Panc1 (cell line): ENCODE data around the gene ADGRG3. TPM values are rescaled to one million over a fixed set of nuclear protein-coding genes. Genes with fewer than 3 reads are reported as not detected.

Experiments
- ATAC-seq: fragments of 200-7000 bp; cut with Tn5 transposase; 2 replicates; pipeline ENCODE4 v1.9.1; 2020; ENCODE audit warnings: mild to moderate bottlenecking, moderate library complexity
- BruUV-seq: library from RNA; stranded (reverse); fragments of 400-500 nt; replicated peaks from 2 replicates; lab custom pipeline; 2021; lab: Mats Ljungman, UMichigan
- CTCF ChIA-PET: fragments of 300-600 bp; sonication (Branson Sonifier 250); formaldehyde crosslinking; loops from one replicate; lab custom pipeline; 2022; ENCODE audit warnings: antibody characterized with exemption; lab: Charles Lee
- POLR2A ChIA-PET: fragments of 300-600 bp; sonication (Branson Sonifier 250); formaldehyde crosslinking; loops from one replicate; lab custom pipeline; 2022; ENCODE audit warnings: antibody characterized with exemption; lab: Charles Lee
- DNase-seq: peaks from one replicate; pipeline ENCODE4 v3.0.0-alpha.2; 2010; ENCODE audit warnings: low read depth, low spot score
- H3K27ac ChIP-seq: 2 replicates; pipeline ENCODE4 v1.5.1; 2011; ENCODE audit warnings: mild to moderate bottlenecking, low read length, inconsistent platforms
- H3K27me3 ChIP-seq: fragments of 200-500 bp; sonication (Bioruptor generic); 2 replicates; pipeline ENCODE4 v1.6.0; 2014; ENCODE audit warnings: low read length, inconsistent platforms; ENCODE audit not compliant: control insufficient read depth, insufficient read depth
- H3K36me3 ChIP-seq: fragments of 200-500 bp; sonication (Bioruptor generic); 2 replicates; pipeline ENCODE4 v1.5.1; 2014; ENCODE audit warnings: inconsistent platforms, mild to moderate bottlenecking, low read length, moderate library complexity; ENCODE audit not compliant: control insufficient read depth, insufficient read depth
- H3K4me1 ChIP-seq: 2 replicates; pipeline ENCODE4 v1.5.1; 2011; ENCODE audit warnings: inconsistent platforms, mild to moderate bottlenecking, low read length, moderate library complexity; ENCODE audit not compliant: control insufficient read depth, insufficient read depth
- H3K4me3 ChIP-seq, 2 experiments: 2 replicates each; pipeline ENCODE4 v1.5.1; 2011 to 2012; ENCODE audit warnings: low read depth in 2 of 2, low read length in 2 of 2, mild to moderate bottlenecking in 2 of 2, inconsistent platforms in 1 of 2, moderate library complexity in 1 of 2
- H3K9me3 ChIP-seq: fragments of 200-500 bp; sonication (Bioruptor generic); 2 replicates; pipeline ENCODE4 v1.5.1; 2014; ENCODE audit warnings: low read depth, mild to moderate bottlenecking, inconsistent platforms, low read length, moderate library complexity; ENCODE audit not compliant: control insufficient read depth, insufficient read depth
- POLR2AphosphoS5 ChIP-seq: IDR thresholded peaks from 2 replicates; pipeline ENCODE4 v1.6.1; 2012; ENCODE audit warnings: mild to moderate bottlenecking, low read depth, low read length, moderate library complexity
- SIN3A ChIP-seq: IDR thresholded peaks from 2 replicates; pipeline ENCODE4 v1.6.1; 2012; ENCODE audit warnings: low read depth, mild to moderate bottlenecking, low read length, moderate library complexity, borderline replicate concordance; ENCODE audit not compliant: insufficient read depth
- TCF7L2 ChIP-seq: IDR thresholded peaks from 2 replicates; pipeline ENCODE4 v1.6.1; 2011; ENCODE audit warnings: mild to moderate bottlenecking, low read depth, low read length, inconsistent platforms
- in situ Hi-C: cut with HindIII; loops from 2 replicates; pipeline ENCODE4 v1.10.0; 2016; ENCODE audit warnings: low sequenced_read_pairs, low pct_unique_long_range_greater_than_20kb
- intact Hi-C: fragments of 100-400 bp; cut with micrococcal nuclease; formaldehyde crosslinking; loops from one replicate; pipeline ENCODE4 v1.10.0; 2022; ENCODE audit not compliant: unreplicated experiment
- total RNA-seq: library from RNA; stranded (reverse); gene quantifications from one replicate; pipeline ENCODE4 v1.2.1, GENCODE V29; 2021; ENCODE audit not compliant: unreplicated experiment
- TF ChIP-seq, protein P1 (sequence below), 2 experiments: IDR thresholded peaks; 2 replicates each; pipeline ENCODE4 v1.6.1; 2011 to 2012; ENCODE audit warnings: low read depth in 2 of 2, control low read depth in 1 of 2, low read length in 1 of 2, mild to moderate bottlenecking in 1 of 2, moderate library complexity in 1 of 2; ENCODE audit not compliant: insufficient read depth in 1 of 2
- TF ChIP-seq, protein P2 (sequence below): fragments of 450-650 bp; IDR thresholded peaks from 2 replicates; pipeline ENCODE4 v1.5.1; 2017; ENCODE audit warnings: mild to moderate bottlenecking

Gene ADGRG3
- total RNA-seq, 1 experiment from 2014 or later = not detected

DNA sequence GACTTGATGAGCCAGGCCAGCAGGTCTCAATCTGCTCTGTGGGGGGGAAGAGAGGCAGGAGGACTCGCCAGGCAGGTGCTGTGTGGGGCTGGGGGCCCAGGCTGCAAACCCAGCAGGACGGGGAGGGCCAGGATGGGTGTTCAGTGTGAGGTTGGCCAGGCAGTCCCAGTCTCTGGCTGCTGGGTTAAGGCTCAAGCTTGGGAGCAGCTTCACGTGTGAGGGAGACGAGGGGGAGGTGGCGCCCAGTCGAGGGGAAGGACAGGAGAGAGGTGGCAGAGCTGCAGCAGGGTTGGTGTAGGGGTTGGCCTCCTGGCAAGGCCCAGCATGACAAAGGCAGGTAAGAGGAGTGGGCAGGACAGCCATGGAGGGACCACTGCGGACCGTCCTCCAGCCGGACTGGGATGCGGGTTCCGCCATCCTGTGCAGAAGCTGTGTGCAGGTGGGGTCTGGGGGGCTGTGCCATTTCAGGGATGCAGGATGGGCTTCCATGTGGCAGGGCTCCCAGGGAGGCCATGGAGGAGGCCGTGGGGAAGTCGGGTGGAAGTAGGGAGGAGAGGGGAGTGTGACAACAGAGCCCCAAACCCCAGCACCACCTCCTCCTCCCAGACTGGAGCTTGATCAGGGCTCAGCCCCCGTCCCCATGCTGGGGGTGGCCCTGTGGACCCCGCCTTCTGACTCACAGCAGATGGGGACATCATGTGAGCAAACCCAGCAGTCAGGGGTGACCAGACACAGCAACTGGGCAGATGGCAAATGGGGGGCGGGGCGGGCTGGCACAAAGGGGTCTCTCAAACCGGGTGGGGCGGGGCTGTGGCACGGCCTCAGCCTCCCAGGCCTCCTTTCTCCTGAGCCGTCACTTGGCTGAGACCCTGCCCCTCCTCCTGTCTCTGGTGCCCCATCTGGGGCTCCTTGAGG, 36.9 kb upstream of the ADGRG3 start:
- H3K27ac ChIP-seq = no peak overlapping the region
- peaks cover 35% of the 10 kb centered on the region for H3K4me1 ChIP-seq
- intact Hi-C loops (loop anchor here (5.0 kb wide), 1 partner anchor 39 kb away; no protein-coding TSS in a partner anchor), in situ Hi-C loops (no loop called here)
- no peaks in the 10 kb centered on the region for H3K27me3 ChIP-seq
- no peak for TF ChIP-seq TCF7L2
- ChIA-PET CTCF (interaction anchor here (0.6 kb wide), 1 partner anchor 22 kb away, joined by 9 read pairs; no protein-coding TSS in a partner anchor), POLR2A (interaction anchor here (0.6 to 0.8 kb wide), 2 partner anchors 328 to 996 kb away, joined by 3 to 9 read pairs; no protein-coding TSS in a partner anchor)
- DNase-seq (no peak), ATAC-seq (no peak)
- H3K4me3 ChIP-seq = no peak overlapping the region
- no peaks in the 10 kb centered on the region for H3K36me3 ChIP-seq
- BruUV-seq = no TSS peak
- no peaks in the 10 kb centered on the region for H3K9me3 ChIP-seq

DNA sequence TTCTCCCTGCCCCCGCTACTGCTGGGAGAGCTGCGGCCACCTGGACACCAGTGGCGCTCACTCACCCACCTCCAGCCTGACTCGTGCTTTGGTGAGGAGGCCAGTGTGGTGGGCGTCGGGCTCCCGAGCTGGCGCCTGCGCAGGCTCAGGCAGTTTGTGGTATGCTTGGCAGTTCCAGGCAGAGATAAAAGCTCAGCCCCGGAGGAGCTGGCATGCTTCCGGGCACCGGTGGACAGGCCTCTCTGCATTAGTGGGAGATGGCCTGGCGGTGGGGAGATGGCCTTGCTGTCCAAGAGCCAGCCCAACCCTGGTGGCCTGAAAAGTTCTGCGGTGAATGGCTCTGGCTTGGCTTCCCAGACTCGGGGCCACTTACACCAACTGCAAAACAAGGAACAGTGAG, 35.5 kb upstream of the ADGRG3 start:
- CTCF ChIA-PET = interaction anchor here (0.6 kb wide), 1 partner anchor 52 kb away, joined by 7 read pairs; no protein-coding TSS in a partner anchor
- POLR2A ChIA-PET = no interaction called here
- in situ Hi-C loops = no loop called here

DNA sequence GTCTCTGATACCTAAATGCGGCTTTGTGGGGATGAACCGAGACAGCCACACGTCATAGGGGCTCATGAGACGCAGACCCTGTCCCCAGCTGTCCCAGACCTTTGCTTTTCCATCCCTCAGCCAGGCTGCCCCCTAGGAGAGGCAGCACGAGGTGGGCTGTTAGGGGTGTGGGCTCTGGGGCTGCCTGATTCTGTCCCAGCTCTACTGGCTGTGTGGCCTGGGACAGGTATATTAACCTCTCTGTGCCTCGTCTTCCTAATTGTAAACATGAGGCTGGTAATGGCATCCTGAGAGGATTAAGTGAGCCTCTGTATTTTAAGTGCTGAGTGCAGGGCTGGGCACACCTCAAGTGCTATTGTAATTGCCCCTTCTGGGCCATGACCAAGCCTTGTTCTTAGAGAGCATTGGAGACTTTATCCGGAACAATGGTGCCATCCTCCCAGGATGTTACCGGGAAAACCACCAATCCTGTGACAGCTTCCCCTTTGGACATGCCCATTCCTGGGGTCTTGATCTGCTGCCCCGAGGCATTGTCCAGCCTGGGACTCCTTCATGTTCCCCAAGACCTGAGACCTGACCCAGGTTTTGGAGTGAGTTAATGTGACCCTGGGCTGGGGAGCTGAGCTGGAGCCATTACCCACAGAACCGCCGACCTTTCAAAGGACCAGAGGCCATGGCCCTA, 34.6 kb upstream of the ADGRG3 start:
- POLR2A ChIA-PET = no interaction called here
- Histone ChIP-seq H3K9me3 (no peaks in the 10 kb centered on the region), H3K27me3 (no peaks in the 10 kb centered on the region), H3K27ac (no peak overlapping the region), H3K4me3 (no peak overlapping the region), H3K36me3 (no peaks in the 10 kb centered on the region), H3K4me1 (peaks cover 27% of the 10 kb centered on the region)
- no TSS peak for BruUV-seq
- CTCF ChIA-PET = interaction anchor here (1.1 kb wide), 1 partner anchor 32 kb away, joined by 3 read pairs; no protein-coding TSS in a partner anchor
- in situ Hi-C loops (no loop called here), intact Hi-C loops (loop anchor here (5.0 kb wide), 1 partner anchor 41 kb away; no protein-coding TSS in a partner anchor)
- DNase-seq (no peak), ATAC-seq (no peak)
- TF ChIP-seq TCF7L2 = no peak
- TF ChIP-seq, protein P1, sequence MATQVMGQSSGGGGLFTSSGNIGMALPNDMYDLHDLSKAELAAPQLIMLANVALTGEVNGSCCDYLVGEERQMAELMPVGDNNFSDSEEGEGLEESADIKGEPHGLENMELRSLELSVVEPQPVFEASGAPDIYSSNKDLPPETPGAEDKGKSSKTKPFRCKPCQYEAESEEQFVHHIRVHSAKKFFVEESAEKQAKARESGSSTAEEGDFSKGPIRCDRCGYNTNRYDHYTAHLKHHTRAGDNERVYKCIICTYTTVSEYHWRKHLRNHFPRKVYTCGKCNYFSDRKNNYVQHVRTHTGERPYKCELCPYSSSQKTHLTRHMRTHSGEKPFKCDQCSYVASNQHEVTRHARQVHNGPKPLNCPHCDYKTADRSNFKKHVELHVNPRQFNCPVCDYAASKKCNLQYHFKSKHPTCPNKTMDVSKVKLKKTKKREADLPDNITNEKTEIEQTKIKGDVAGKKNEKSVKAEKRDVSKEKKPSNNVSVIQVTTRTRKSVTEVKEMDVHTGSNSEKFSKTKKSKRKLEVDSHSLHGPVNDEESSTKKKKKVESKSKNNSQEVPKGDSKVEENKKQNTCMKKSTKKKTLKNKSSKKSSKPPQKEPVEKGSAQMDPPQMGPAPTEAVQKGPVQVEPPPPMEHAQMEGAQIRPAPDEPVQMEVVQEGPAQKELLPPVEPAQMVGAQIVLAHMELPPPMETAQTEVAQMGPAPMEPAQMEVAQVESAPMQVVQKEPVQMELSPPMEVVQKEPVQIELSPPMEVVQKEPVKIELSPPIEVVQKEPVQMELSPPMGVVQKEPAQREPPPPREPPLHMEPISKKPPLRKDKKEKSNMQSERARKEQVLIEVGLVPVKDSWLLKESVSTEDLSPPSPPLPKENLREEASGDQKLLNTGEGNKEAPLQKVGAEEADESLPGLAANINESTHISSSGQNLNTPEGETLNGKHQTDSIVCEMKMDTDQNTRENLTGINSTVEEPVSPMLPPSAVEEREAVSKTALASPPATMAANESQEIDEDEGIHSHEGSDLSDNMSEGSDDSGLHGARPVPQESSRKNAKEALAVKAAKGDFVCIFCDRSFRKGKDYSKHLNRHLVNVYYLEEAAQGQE (IDR thresholded peaks at IDR 0.05; ENCODE audit: insufficient read depth in 1 of 2, low read depth in 2 of 2, low read length in 1 of 2) = no peak
- TF ChIP-seq, protein P2, sequence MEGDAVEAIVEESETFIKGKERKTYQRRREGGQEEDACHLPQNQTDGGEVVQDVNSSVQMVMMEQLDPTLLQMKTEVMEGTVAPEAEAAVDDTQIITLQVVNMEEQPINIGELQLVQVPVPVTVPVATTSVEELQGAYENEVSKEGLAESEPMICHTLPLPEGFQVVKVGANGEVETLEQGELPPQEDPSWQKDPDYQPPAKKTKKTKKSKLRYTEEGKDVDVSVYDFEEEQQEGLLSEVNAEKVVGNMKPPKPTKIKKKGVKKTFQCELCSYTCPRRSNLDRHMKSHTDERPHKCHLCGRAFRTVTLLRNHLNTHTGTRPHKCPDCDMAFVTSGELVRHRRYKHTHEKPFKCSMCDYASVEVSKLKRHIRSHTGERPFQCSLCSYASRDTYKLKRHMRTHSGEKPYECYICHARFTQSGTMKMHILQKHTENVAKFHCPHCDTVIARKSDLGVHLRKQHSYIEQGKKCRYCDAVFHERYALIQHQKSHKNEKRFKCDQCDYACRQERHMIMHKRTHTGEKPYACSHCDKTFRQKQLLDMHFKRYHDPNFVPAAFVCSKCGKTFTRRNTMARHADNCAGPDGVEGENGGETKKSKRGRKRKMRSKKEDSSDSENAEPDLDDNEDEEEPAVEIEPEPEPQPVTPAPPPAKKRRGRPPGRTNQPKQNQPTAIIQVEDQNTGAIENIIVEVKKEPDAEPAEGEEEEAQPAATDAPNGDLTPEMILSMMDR = no peak
- no peak for TF ChIP-seq POLR2AphosphoS5
- no peak for TF ChIP-seq SIN3A

More for the DNA sequence above, 35.5 kb upstream of the ADGRG3 start:
- H3K9me3 ChIP-seq = no peaks in the 10 kb centered on the region
- no peak for TF ChIP-seq SIN3A
- TF ChIP-seq, protein P1 (IDR thresholded peaks at IDR 0.05; ENCODE audit: insufficient read depth in 1 of 2, low read depth in 2 of 2, low read length in 1 of 2) = no peak
- TF ChIP-seq POLR2AphosphoS5 = no peak
- DNase-seq (no peak), ATAC-seq (no peak)
- H3K36me3 ChIP-seq = no peaks in the 10 kb centered on the region
- BruUV-seq = no TSS peak
- H3K4me3 ChIP-seq = no peak overlapping the region
- H3K27ac ChIP-seq = no peak overlapping the region
- intact Hi-C loops = loop anchor here (5.0 kb wide), 1 partner anchor 40 kb away; no protein-coding TSS in a partner anchor
- peaks cover 34% of the 10 kb centered on the region for H3K4me1 ChIP-seq
- H3K27me3 ChIP-seq = no peaks in the 10 kb centered on the region
